K562 treated with DMSO at 1 percent for 48 hours (cell line): ENCODE data around the gene BCAS1. TPM values are rescaled to one million over a fixed set of nuclear protein-coding genes. Genes with fewer than 3 reads are reported as not detected.

Source experiments
- total RNA-seq: library from RNA; unstranded; fragments of 300-600 nt; gene quantifications from 2 replicates; pipeline ENCODE4 v1.2.3, GENCODE V29; 2022; ENCODE audit warnings: low replicate concordance; ENCODE audit errors: extremely low read depth

BCAS1 gene
- not detected in 2 replicates for total RNA-seq

DNA sequence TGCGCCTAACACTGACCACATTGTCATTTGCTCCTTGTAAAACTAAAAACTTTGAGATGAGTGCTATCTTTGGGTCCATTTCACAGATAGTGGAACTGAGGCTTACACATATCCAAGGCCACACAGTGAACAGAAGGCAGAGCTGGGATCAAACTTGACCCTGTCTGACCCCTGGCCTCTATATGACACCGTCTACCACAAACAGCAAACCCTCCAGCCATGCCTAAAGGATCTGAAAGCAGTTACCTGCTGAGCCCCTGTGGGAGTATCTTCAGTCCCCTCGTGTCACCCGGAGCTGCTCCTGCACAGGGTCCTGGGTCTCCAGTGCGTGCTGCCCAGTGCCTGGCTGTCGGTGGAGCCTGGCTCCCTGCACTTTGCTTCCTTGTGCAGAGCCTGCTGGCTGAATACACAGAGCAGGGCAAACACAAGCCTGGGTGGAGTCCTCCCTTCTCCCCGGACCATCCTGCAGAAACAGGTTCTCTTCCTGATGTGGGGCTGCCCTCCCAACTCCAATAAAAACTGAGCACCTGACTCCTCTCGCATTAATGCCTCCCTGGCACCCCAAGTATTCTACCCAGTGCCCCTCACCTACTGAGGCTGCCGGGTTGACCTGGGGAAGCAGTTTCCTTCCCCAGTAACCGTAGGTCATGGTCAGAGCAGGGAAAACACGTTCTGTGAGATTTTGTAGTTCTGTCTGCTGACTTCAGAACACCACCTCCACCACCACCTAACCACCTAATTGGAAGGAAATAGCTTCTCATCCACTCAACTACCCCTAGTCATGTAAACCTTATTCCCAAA lies at the start of gene BCAS1:
BCAS1 (minus strand) TSS at position 408 of the 801 bp plus-strand sequence. CDS start 11,876 bp downstream, outside the sequence.

Other genes with a start within 250 kb of the BCAS1 start
- gene CYP24A1, start 103.4 kb upstream of the BCAS1 start, total RNA-seq, result not detected in 2 replicates
- not detected in 2 replicates for gene PFDN4, start 137.5 kb upstream of the BCAS1 start, total RNA-seq